H1 (cell line): ENCODE data around the gene PRF1. TPM values are rescaled to one million over a fixed set of nuclear protein-coding genes. Genes with fewer than 3 reads are reported as not detected.
A peak's percentile ranks its signal among the peaks of the same experiment; 100 is the strongest.

ENCODE experiments used
- CTCF ChIA-PET: fragments of 300-600 bp; sonication (Branson Sonifier 250); formaldehyde crosslinking; loops from one replicate; lab custom pipeline; 2021; ENCODE audit not compliant: partially characterized antibody; lab: Charles Lee
- POLR2A ChIA-PET: fragments of 300-600 bp; sonication (Branson Sonifier 250); formaldehyde crosslinking; loops from one replicate; lab custom pipeline; 2021; ENCODE audit warnings: inconsistent platforms; ENCODE audit not compliant: partially characterized antibody; lab: Charles Lee
- DNase-seq, 2 experiments: peaks; one replicate each; pipeline versions ENCODE4 v3.0.0 to v3.0.0-alpha.2; 2010 to 2022; ENCODE audit warnings: low spot score in 2 of 2, low read depth in 1 of 2, mixed read lengths in 1 of 2
- FAIRE-seq: peaks from 2 replicates; lab custom pipeline; 2011; peaks lifted over from hg19 to GRCh38; lab: Jason Lieb, UNC
- H2AFZ ChIP-seq: 2 replicates; pipeline ENCODE4 v1.8.1; 2012; ENCODE audit warnings: low read length, inconsistent platforms
- H2AK5ac ChIP-seq: 2 replicates; pipeline ENCODE4 v1.6.1; 2013; ENCODE audit warnings: low read depth, low read length
- H2BK120ac ChIP-seq: replicated peaks from 2 replicates; pipeline ENCODE3; 2013; ENCODE audit warnings: low read depth, low read length, inconsistent platforms
- H2BK12ac ChIP-seq: 2 replicates; pipeline ENCODE4 v1.6.1; 2013; ENCODE audit warnings: low read depth, low read length
- H2BK15ac ChIP-seq: 2 replicates; pipeline ENCODE4 v1.6.1; 2013; ENCODE audit warnings: low read length
- H2BK20ac ChIP-seq: 2 replicates; pipeline ENCODE4 v1.6.1; 2013; ENCODE audit warnings: low read length
- H2BK5ac ChIP-seq: 2 replicates; pipeline ENCODE4 v1.6.1; 2013; ENCODE audit warnings: low read depth, low read length
- H3K14ac ChIP-seq: 2 replicates; pipeline ENCODE4 v1.6.1; 2013; ENCODE audit warnings: inconsistent platforms; ENCODE audit not compliant: insufficient read length
- H3K18ac ChIP-seq: 2 replicates; pipeline ENCODE4 v1.6.1; 2013; ENCODE audit warnings: low read length; ENCODE audit errors: extremely low read depth
- H3K23ac ChIP-seq: 2 replicates; pipeline ENCODE4 v1.6.1; 2013; ENCODE audit warnings: inconsistent platforms; ENCODE audit not compliant: insufficient read length
- H3K23me2 ChIP-seq: 2 replicates; pipeline ENCODE4 v1.6.1; 2013; ENCODE audit warnings: low read depth, low read length
- H3K27ac ChIP-seq: 2 replicates; pipeline ENCODE4 v1.6.1; 2011; ENCODE audit warnings: low read depth, low read length, inconsistent platforms
- H3K27me3 ChIP-seq, 4 experiments: replicated peaks in 1 of 4; 1 replicate in 1 of 4; 2 replicates in 3 of 4; pipeline versions ENCODE4 v1.6.1 to v1.8.1; 2011 to 2013; ENCODE audit warnings: low read length in 3 of 4, mild to moderate bottlenecking in 3 of 4, inconsistent platforms in 2 of 4, mixed read lengths in 2 of 4, moderate library complexity in 1 of 4; ENCODE audit not compliant: control insufficient read depth in 3 of 4, insufficient read depth in 3 of 4; ENCODE audit errors: extremely low read depth in 1 of 4
- H3K36me3 ChIP-seq, 4 experiments: 2 replicates each; pipeline versions ENCODE4 v1.6.1 to v1.8.1; 2011 to 2013; ENCODE audit warnings: mild to moderate bottlenecking in 4 of 4, low read length in 3 of 4, moderate library complexity in 2 of 4, control low read depth in 1 of 4, inconsistent platforms in 1 of 4; ENCODE audit not compliant: insufficient read depth in 4 of 4, control insufficient read depth in 2 of 4
- H3K4ac ChIP-seq: replicated peaks from 2 replicates; pipeline ENCODE3; 2013; ENCODE audit warnings: low read length, low read depth, mixed read lengths, inconsistent platforms; ENCODE audit not compliant: insufficient read length
- H3K4me1 ChIP-seq, 4 experiments: replicated peaks in 1 of 4; 1 replicate in 1 of 4; 2 replicates in 3 of 4; pipeline versions ENCODE4 v1.6.1 to v1.8.1; 2011 to 2013; ENCODE audit warnings: low read length in 3 of 4, inconsistent platforms in 2 of 4, mixed read lengths in 1 of 4; ENCODE audit not compliant: insufficient read depth in 4 of 4, control insufficient read depth in 3 of 4
- H3K4me2 ChIP-seq, 2 experiments: 2 replicates each; pipeline versions ENCODE4 v1.6.1 to v1.8.1; 2011 to 2013; ENCODE audit warnings: low read depth in 2 of 2, low read length in 2 of 2, control low read depth in 1 of 2, inconsistent platforms in 1 of 2, mild to moderate bottlenecking in 1 of 2; ENCODE audit not compliant: insufficient read depth in 1 of 2
- H3K4me3 ChIP-seq, 4 experiments: fragments of 200-600, 300-600 bp in 1 of 4; sonication (generic), shearing (Covaris generic), sonication (Bioruptor Twin) in 1 of 4; 2 replicates each; pipeline versions ENCODE4 v1.5.1 to v1.8.1; 2011 to 2016; ENCODE audit warnings: low read length in 4 of 4, low read depth in 3 of 4, control low read depth in 2 of 4, inconsistent platforms in 2 of 4, mild to moderate bottlenecking in 2 of 4, mixed read lengths in 1 of 4, moderate library complexity in 1 of 4; ENCODE audit not compliant: insufficient read depth in 2 of 4; ENCODE audit errors: extremely low read depth in 1 of 4
- H3K56ac ChIP-seq: replicated peaks from 2 replicates; pipeline ENCODE3; 2013; ENCODE audit warnings: low read depth, mild to moderate bottlenecking, mixed read lengths, low read length, inconsistent platforms; ENCODE audit not compliant: insufficient read length
- H3K79me1 ChIP-seq: 2 replicates; pipeline ENCODE4 v1.6.1; 2013; ENCODE audit warnings: low read depth, low read length, control low read depth
- H3K79me2 ChIP-seq, 2 experiments: 2 replicates each; pipeline versions ENCODE4 v1.6.1 to v1.8.1; 2012 to 2013; ENCODE audit warnings: low read length in 2 of 2, mild to moderate bottlenecking in 2 of 2, inconsistent platforms in 1 of 2; ENCODE audit not compliant: insufficient read depth in 2 of 2, control insufficient read depth in 1 of 2
- H3K9ac ChIP-seq, 4 experiments: replicated peaks in 1 of 4; 1 replicate in 1 of 4; 2 replicates in 3 of 4; pipeline versions ENCODE4 v1.6.1 to v1.8.1; 2011 to 2013; ENCODE audit warnings: low read depth in 3 of 4, low read length in 3 of 4, control low read depth in 2 of 4, mild to moderate bottlenecking in 2 of 4, moderate library complexity in 2 of 4, inconsistent platforms in 1 of 4; ENCODE audit errors: extremely low read depth in 1 of 4
- H3K9me3 ChIP-seq, 2 experiments: 2 replicates each; pipeline versions ENCODE4 v1.6.1 to v1.8.1; 2012 to 2013; ENCODE audit warnings: mild to moderate bottlenecking in 2 of 2, moderate library complexity in 2 of 2, control low read depth in 1 of 2, inconsistent platforms in 1 of 2, low read depth in 1 of 2, low read length in 1 of 2, mixed read lengths in 1 of 2; ENCODE audit not compliant: insufficient read depth in 2 of 2
- H4K20me1 ChIP-seq, 2 experiments: replicated peaks in 1 of 2; 2 replicates each; pipeline versions ENCODE3 to v1.8.1; 2011 to 2013; ENCODE audit warnings: inconsistent platforms in 2 of 2, low read length in 2 of 2, mild to moderate bottlenecking in 1 of 2; ENCODE audit not compliant: insufficient read depth in 2 of 2, control insufficient read depth in 1 of 2
- H4K5ac ChIP-seq: 2 replicates; pipeline ENCODE4 v1.6.1; 2013; ENCODE audit warnings: low read length, low read depth, mixed read lengths, inconsistent platforms; ENCODE audit not compliant: insufficient read length
- H4K8ac ChIP-seq: 2 replicates; pipeline ENCODE4 v1.8.0; 2013; ENCODE audit warnings: mild to moderate bottlenecking, moderate library complexity, low read length, inconsistent platforms; ENCODE audit not compliant: insufficient read depth; ENCODE audit errors: extremely low read depth
- H4K91ac ChIP-seq: replicated peaks from 2 replicates; pipeline ENCODE3; 2013; ENCODE audit warnings: low read length, mixed read lengths, inconsistent platforms; ENCODE audit not compliant: insufficient read length
- ZNF274 ChIP-seq: IDR thresholded peaks from 2 replicates; pipeline ENCODE4 v1.7.0; 2012; ENCODE audit warnings: low read length, borderline replicate concordance; ENCODE audit errors: extremely low read depth
- WGBS, 2 experiments: shearing (Covaris generic) in 1 of 2; methylation state at CpG; one replicate each; pipeline versions ENCODE4 v1.1.6 to v1.1.7; 2013 to 2015; ENCODE audit warnings: low lambda C conversion rate in 2 of 2, mixed read lengths in 2 of 2, inconsistent platforms in 1 of 2, low coverage in 1 of 2, missing lambda C conversion rate in 1 of 2; ENCODE audit not compliant: insufficient replicate concordance in 2 of 2, insufficient coverage in 1 of 2, insufficient read length in 1 of 2; ENCODE audit errors: extremely low coverage in 1 of 2, missing lambda C conversion rate in 1 of 2; 5-methylcytosine and 5-hydroxymethylcytosine counted together
- polyA plus RNA-seq, 7 experiments: library from polyadenylated mRNA; depleted of rRNA in 3 of 7; stranded (reverse) in 5 of 7; unstranded in 2 of 7; fragments of >200 nt in 5 of 7; fragments of 200-250 nt in 2 of 7; gene quantifications; 1 replicate in 5 of 7; 2 replicates in 1 of 7; 4 replicates in 1 of 7; pipeline versions ENCODE4 v1.2.1 to v1.2.3, GENCODE V29; 2011 to 2013; ENCODE audit warnings: missing spikeins in 2 of 7, mixed read lengths in 2 of 7
- total RNA-seq: library from RNA; stranded (reverse); fragmentation: NEBNext Ultra II Directional; extraction: Animal tissue kit (Norgen Biotek cat#: 25700); gene quantifications from 2 replicates; pipeline ENCODE4 v1.2.1, GENCODE V29; 2021

Gene PRF1
- total and polyA plus RNA-seq, 2 of the 8 experiments (the other 6 are each of a cell fraction or from before 2014, with no cell fraction given): 0.15 TPM; not detected in 1

DNA sequence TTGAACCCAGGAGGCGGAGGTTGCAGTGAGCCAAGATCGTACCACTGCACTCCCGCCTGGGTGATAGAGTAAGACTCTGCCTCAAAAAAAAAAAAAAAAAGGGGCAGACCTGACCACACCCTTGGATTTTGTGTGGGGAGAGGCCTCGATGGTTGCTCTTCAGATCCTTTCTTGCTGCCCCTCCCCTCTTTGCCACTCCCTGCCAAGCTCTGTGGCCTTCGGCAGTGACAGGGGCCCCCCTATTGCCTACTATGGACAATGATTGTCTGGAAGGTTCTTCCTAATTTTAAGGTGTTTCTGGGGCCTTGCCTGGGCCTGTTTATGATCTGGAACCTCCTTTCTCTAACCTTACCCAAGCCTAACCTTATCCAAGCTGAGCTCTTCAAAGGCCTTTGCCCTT lies 795 bp downstream of the PRF1 start:
- Histone ChIP-seq H3K4me1 (no peaks in the 10 kb centered on the region; a peak in 1 of 7 replicates), H4K5ac (no peak overlapping the region), H2BK20ac (no peak overlapping the region), H2BK5ac (no peak overlapping the region), H3K23ac (no peak overlapping the region), H3K9me3 (no peaks in the 10 kb centered on the region), H3K56ac (no peak overlapping the region), H3K4me3 (no peak overlapping the region), H3K27ac (no peak overlapping the region), H3K79me1 (no peaks in the 10 kb centered on the region), H4K20me1 (no peaks in the 10 kb centered on the region), H2BK120ac (no peak overlapping the region), H3K27me3 (no peaks in the 10 kb centered on the region), H3K18ac (no peak overlapping the region), H3K23me2 (no peaks in the 10 kb centered on the region), H3K4me2 (no peak overlapping the region), H3K36me3 (no peaks in the 10 kb centered on the region), H4K8ac (no peak overlapping the region), H3K4ac (peak overlapping the region; percentile 75), H2AK5ac (no peak overlapping the region), H2BK15ac (no peak overlapping the region), H2BK12ac (no peak overlapping the region), H3K9ac (no peak overlapping the region), H4K91ac (no peak overlapping the region), H3K79me2 (no peaks in the 10 kb centered on the region), H2AFZ (no peak overlapping the region), H3K14ac (no peak overlapping the region)
- DNase-seq (no peak), FAIRE-seq (no peak)
- WGBS, 2 experiments: 100% methylated on average over 2 of the region's 5 CpGs; no CpG with 5 or more reads in 1 of the 2 experiments
- no peak for TF ChIP-seq ZNF274
- ChIA-PET CTCF (interaction anchor here (0.6 to 1.4 kb wide), 3 partner anchors 15 to 237 kb away, joined by 3 to 4 read pairs (median 3); no protein-coding TSS in a partner anchor), POLR2A (no interaction called here)
